Measurements from ENCODE around the gene TNFSF13. TPM values are rescaled to one million over a fixed set of nuclear protein-coding genes. Genes with fewer than 3 reads are reported as not detected.

The TNFSF13 gene
- polyA plus RNA-seq, 1 donor from 2014 or later = 0.15 TPM

DNA sequence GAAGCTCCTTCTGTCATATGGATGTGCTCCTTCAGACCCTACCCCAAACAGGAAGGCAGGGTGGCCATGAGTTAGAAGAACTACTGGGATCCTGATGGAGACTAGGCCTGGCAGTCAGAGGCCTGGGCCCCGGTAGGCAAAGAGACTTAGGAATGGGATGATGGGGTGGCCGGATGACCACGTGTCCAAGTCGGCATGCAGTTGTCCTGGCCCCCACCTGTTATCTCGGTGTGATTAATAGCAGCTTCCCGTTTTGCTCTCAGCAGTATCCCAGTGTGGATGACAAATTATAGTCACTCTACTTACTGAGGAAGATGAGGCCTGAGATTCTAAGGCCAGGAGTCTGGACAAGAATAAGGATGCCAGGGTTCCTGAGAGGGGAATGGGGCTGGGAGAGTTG lies 8.2 kb upstream of the TNFSF13 start:
- no peaks in the 10 kb centered on the region for H3K9me3 ChIP-seq (ENCODE audit: low read length)
- H4K20me1 ChIP-seq (ENCODE audit: insufficient read depth) = no peaks in the 10 kb centered on the region
- peaks cover 22% of the 10 kb centered on the region for H3K27me3 ChIP-seq (ENCODE audit: insufficient read depth, low read depth, low read length)
- TF ChIP-seq CTCF (IDR thresholded peaks at IDR 0.05; ENCODE audit: poor library complexity, severe bottlenecking) (no peak), MXI1 (conservative IDR thresholded peaks at IDR 0.05; ENCODE audit: poor library complexity, severe bottlenecking) (no peak), RAD21 (conservative IDR thresholded peaks at IDR 0.05) (no peak), EZH2 (IDR thresholded peaks at IDR 0.05; ENCODE audit: borderline replicate concordance, insufficient read depth, low read length, poor library complexity, severe bottlenecking) (no peak)
- TF ChIP-seq, protein P1, sequence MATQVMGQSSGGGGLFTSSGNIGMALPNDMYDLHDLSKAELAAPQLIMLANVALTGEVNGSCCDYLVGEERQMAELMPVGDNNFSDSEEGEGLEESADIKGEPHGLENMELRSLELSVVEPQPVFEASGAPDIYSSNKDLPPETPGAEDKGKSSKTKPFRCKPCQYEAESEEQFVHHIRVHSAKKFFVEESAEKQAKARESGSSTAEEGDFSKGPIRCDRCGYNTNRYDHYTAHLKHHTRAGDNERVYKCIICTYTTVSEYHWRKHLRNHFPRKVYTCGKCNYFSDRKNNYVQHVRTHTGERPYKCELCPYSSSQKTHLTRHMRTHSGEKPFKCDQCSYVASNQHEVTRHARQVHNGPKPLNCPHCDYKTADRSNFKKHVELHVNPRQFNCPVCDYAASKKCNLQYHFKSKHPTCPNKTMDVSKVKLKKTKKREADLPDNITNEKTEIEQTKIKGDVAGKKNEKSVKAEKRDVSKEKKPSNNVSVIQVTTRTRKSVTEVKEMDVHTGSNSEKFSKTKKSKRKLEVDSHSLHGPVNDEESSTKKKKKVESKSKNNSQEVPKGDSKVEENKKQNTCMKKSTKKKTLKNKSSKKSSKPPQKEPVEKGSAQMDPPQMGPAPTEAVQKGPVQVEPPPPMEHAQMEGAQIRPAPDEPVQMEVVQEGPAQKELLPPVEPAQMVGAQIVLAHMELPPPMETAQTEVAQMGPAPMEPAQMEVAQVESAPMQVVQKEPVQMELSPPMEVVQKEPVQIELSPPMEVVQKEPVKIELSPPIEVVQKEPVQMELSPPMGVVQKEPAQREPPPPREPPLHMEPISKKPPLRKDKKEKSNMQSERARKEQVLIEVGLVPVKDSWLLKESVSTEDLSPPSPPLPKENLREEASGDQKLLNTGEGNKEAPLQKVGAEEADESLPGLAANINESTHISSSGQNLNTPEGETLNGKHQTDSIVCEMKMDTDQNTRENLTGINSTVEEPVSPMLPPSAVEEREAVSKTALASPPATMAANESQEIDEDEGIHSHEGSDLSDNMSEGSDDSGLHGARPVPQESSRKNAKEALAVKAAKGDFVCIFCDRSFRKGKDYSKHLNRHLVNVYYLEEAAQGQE (IDR thresholded peaks at IDR 0.05; ENCODE audit: borderline replicate concordance) = no peak
- no peaks in the 10 kb centered on the region for H3K79me2 ChIP-seq (replicated peaks; ENCODE audit: insufficient read depth, low read length)
- no peak overlapping the region for H3K4me3 ChIP-seq (ENCODE audit: low read length)
- H3K9me2 ChIP-seq (ENCODE audit: insufficient read depth, low read length) = no peaks in the 10 kb centered on the region
- no peak overlapping the region for H3K4me2 ChIP-seq (ENCODE audit: low read length)
- no peak overlapping the region for H3K27ac ChIP-seq (ENCODE audit: low read length)
- H3K36me3 ChIP-seq (ENCODE audit: insufficient read depth, low read length) = no peaks in the 10 kb centered on the region
- no peak overlapping the region for H2AFZ ChIP-seq (ENCODE audit: low read depth, low read length)
- no peak overlapping the region for H3K9ac ChIP-seq (ENCODE audit: low read length)
- no peaks in the 10 kb centered on the region for H3F3A ChIP-seq (ENCODE audit: insufficient read depth, low read length, poor library complexity, severe bottlenecking)

DNA sequence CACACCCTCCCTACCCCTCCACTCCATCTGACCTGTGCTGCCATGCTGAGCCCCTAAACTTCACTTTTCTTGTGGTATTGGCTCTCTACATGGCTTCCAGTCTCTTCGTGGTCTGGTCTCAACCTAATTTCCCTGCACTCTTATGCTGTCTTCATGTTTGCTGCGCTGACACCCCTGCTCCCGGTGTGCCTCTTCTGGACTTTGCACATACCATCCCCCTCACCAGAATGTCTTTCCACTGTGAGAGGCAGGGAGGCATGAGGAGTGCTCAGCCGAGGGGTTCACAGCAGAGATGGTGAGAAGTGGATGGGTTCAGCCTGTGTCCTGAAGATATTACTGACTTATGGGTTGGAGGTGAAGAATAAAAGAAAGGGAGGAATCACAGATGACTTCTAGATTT lies 7.2 kb upstream of the TNFSF13 start:
- Histone ChIP-seq H3K27me3 (ENCODE audit: insufficient read depth, low read depth, low read length) (peaks cover 22% of the 10 kb centered on the region), H3K4me2 (ENCODE audit: low read length) (no peak overlapping the region), H3F3A (ENCODE audit: insufficient read depth, low read length, poor library complexity, severe bottlenecking) (no peaks in the 10 kb centered on the region), H3K9me3 (ENCODE audit: low read length) (no peaks in the 10 kb centered on the region), H3K79me2 (replicated peaks; ENCODE audit: insufficient read depth, low read length) (no peaks in the 10 kb centered on the region), H3K9ac (ENCODE audit: low read length) (no peak overlapping the region), H2AFZ (ENCODE audit: low read depth, low read length) (no peak overlapping the region), H3K9me2 (ENCODE audit: insufficient read depth, low read length) (no peaks in the 10 kb centered on the region), H3K4me3 (ENCODE audit: low read length) (no peak overlapping the region), H4K20me1 (ENCODE audit: insufficient read depth) (no peaks in the 10 kb centered on the region), H3K36me3 (ENCODE audit: insufficient read depth, low read length) (no peaks in the 10 kb centered on the region), H3K27ac (ENCODE audit: low read length) (no peak overlapping the region)
- TF ChIP-seq EP300 (conservative IDR thresholded peaks at IDR 0.05; ENCODE audit: poor library complexity, severe bottlenecking) = no peak
- TF ChIP-seq MXI1 (conservative IDR thresholded peaks at IDR 0.05; ENCODE audit: poor library complexity, severe bottlenecking) = no peak
- no peak for TF ChIP-seq EZH2 (IDR thresholded peaks at IDR 0.05; ENCODE audit: borderline replicate concordance, insufficient read depth, low read length, poor library complexity, severe bottlenecking)
- TF ChIP-seq, protein P1 (IDR thresholded peaks at IDR 0.05; ENCODE audit: borderline replicate concordance) = no peak
- no peak for TF ChIP-seq TAF1 (IDR thresholded peaks at IDR 0.05; ENCODE audit: low read depth)
